Dedifferentiated amniotic fluid mesenchymal stem cell (primary cell): ENCODE measurements around the gene PALM3.

Source experiments
- DNase-seq: peaks from one replicate; pipeline ENCODE4 v3.0.0-alpha.2; 2016; ENCODE audit errors: extremely low spot score

The PALM3 gene, protein sequence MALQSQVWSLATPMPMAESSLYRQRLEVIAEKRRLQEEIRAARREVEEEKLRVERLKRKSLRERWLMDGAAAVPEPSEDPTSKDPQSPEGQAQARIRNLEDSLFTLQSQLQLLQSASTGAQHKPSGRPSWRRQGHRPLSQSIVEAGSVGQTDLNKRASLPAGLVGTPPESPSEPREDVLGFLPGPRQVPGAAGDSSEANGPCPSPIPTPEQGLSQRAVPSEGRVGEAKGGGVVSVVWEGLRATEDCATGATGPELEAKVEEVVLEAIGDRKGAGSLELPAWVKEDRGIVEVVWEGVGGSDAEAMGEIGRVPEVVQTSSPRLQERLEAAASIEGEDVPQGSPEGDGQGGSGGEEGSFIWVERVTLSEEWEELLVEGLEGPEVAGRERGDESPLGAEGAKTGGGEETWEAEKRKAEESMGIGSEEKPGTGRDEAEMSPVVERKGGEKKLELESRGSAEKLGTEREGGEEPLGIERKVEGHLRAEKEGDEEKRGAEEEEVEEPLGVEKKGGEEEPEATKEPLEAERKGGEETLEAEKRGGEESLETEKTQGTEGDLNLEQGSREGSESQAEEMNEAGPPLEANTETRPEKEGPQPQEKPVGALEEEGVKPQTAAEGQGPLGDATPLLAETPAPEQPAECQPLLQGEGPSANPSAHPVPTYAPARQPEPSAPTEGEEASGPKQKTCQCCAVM

GRCh38 chr19:14061751-14062557 is at the start of gene PALM3:
Gene PALM3, minus strand, starts transcription at chr19:14062076. Its CDS starts 96 bp downstream, at chr19:14061980.
- DNase-seq, result no peak

DNA sequence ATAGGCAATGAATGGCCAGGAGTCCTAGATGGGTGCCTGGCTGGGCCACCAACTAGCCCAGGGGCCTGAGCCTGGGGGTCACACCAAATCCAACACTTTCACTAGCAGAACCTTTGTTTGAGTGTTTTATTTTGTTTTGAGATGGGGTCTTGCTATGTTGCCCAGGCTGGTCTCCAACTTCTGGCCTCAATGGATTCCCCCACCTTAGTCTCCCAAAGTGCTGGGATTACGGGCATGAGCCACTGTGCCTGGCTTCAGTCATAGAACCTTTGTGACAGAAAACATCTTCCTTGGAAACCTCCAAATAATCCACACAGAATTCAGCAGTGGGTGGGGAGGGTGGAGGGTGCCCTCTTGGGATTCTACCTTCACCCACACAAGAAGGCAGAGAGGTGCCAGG is 49.6 kb upstream of the PALM3 start:
- no peak for DNase-seq

GRCh38 chr19:14110650-14111049 is 48.8 kb upstream of the PALM3 start:
- DNase-seq, result no peak

DNA sequence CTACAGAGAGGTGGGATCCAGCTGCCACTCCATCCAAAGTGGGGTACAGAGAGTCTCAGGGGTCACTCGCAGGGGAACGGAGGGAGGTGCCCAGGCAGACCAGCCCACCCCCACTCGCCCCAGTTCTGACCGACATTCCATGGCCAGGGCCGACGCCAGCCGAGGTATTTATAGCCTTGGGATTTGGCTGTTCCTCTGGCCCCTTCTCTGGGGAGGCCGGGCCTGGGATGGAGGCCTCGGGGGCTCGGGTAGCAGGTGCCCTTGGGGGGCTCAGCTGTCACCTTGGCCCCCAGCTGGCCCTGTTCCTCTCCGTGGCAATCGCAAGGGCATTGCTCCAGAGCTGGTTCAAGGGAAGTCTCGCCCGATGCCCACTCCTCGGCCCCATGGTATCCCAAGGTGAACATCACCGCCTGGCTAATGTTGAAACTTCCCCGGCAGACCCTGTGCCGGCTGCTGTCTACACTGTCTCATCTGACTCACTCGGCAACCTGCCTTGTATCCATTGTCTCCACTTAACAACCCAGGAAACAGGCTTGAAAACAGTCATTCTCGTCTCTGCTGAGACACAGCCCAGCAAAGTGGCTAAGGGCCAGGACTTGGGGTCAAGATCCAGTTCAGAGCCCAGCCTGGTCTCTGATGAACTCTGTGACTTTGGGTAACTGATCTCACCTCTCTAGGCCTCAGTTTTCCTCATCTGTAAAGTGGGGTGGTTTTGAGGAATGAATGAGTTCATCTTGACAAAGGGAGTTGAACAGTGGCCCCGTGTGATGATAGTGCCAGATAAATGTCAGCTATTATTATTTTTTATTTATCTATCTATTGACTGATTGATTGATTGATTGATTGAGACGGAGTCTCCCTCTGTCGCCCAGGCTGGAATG is 45.9 kb upstream of the PALM3 start:
- DNase-seq, result no peak

- no peak for DNase-seq
These were observed 45.0 kb upstream of the PALM3 start for GRCh38 chr19:14106840-14107239.

DNA sequence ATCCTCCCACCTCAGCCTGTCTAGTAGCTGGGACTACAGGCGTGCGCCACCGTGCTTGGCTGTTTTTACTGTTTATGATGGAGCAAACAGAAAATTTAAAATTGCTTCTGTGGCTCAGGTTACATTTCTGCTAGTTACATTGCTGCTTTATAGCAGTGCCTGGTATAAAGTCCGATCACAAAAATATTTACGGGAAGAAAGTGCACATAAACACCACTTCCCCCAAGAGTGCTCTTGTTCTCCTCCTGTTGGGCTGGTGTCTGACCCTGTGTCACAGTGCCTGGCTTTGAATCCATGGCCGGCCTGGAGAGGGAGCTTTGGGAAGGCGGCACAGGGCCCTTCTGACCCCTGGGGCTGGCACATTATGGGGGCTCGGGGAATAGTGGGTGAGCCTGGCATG is 43.8 kb upstream of the PALM3 start:
- no peak for DNase-seq

GRCh38 chr19:14103310-14103709 is 41.4 kb upstream of the PALM3 start:
- DNase-seq, result no peak

DNA sequence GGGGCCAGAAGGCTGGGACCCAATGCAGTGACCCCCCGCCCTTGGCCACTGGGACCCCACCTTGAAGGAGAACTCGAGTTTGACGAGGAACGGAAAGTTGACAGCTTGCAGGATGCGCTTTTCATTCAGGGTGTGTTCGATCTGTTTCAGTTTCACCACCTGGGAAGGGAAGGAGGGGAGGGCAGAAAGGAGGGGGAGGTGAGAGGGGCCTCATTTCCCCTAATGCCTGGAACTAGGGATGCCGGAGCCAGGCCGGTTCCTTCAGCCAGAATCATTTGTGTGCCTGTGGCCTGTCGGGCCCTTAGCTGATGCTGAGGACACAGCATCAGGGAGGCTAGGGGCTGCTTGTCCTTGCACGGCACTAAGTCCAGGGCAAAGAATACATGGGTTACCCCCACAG is 40.9 kb upstream of the PALM3 start:
- DNase-seq, result no peak

GRCh38 chr19:14102102-14102696 is 40.3 kb upstream of the PALM3 start:
- DNase-seq, result no peak

DNA sequence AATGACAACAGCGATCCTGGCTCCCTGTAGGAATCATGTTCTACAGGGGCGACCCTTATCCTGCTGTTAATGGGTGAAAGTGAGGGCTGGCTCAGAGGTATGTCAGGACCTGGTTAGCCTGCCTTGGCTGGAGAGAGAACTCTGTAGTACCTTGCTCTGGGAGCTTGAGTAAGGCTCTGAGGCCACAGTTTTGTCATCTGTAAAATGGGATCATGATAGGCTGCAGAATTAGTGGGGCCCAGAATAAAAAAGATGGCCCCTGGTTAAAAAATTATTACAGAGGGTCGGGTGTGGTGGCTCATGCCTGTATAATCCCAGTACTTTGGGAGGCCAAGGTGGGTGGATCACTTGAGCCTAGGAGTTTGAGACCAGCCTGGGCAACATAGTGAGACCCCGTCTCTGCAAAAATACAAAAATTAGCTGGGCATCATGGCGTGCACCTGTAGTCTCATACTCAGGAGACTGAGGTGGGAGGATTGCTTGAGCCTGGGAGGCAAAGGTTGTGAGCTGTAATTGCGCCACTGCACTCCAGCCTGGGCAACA is 39.2 kb upstream of the PALM3 start:
- DNase-seq, result no peak

- no peak for DNase-seq
These were observed 35.8 kb upstream of the PALM3 start for GRCh38 chr19:14097532-14098151.

DNA sequence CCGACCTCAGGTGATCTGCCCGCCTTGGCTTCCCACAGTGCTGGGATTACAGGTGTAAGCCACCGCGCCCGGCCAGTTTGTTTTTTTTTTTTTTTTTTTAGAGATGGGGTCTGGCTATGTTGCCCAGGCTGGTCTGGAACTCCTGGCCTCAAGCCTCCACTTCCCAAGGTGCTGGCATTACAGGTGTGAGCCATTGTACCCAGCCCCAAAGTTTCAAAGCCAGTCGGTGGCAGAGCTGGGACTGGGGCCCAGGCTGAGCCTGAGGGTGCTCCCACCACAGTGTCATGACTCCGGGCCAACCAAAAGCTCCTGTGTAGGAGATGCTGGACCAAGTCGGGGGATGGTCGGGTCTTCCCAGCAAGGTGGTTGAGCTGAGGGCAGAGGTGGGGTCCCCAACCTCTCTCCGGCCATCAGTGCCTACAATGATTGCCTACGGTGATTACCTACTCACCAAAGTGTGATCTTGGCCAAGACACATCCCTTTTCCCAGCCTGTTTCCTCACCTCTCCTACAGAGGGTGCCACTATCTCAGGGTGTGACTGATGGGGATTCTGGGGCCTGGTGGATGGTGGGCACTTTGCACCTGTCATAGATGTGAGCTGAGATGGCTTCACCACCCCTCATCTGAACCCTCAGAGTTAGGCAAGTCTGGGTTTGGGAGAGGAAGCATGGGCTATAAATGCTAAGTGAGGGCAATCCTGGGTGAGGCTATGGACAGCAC is 34.6 kb upstream of the PALM3 start:
- no peak for DNase-seq

- DNase-seq, result no peak
These were observed 33.0 kb upstream of the PALM3 start for GRCh38 chr19:14094854-14095253.

- no peak for DNase-seq
These were observed 31.4 kb upstream of the PALM3 start for GRCh38 chr19:14093117-14093823.

GRCh38 chr19:14091813-14092462 is 30.1 kb upstream of the PALM3 start:
- no peak for DNase-seq

DNA sequence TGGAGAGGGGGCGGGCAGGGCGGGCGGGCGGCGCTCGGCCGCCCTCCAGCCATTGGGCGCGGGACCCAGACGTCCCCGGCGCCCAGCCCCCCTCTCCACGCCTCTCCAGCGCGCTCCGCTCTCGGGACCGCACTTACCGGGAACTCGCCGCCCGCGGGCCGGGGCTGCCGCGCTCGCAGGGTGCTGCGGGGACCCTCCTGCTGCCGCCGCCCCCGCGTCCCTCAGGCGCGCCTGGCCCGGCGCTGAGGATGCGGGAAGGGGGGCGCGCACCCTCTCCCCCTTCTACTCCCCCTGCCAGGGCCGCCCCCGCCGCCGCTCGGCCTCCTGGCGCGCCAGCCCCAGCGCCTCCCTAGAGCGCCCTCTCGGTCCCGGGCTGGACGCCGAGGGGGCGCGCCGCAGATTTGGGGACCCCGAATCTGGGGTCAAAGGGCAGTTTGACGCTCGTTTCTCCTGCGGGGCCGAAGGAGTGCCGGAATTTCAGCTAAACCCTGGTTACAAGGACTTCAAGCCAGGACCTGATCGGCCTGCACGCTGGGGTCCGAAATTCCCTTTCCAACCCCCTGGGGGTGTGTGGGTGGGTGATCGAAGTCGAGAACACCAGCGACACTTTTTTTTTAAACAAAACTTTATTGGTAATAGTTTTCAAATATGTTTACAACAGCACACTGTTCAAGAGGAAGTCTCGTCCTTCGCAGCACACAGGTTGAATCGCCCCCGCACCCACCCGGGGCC is 29.4 kb upstream of the PALM3 start:
- DNase-seq, result peak; percentile 19

DNA sequence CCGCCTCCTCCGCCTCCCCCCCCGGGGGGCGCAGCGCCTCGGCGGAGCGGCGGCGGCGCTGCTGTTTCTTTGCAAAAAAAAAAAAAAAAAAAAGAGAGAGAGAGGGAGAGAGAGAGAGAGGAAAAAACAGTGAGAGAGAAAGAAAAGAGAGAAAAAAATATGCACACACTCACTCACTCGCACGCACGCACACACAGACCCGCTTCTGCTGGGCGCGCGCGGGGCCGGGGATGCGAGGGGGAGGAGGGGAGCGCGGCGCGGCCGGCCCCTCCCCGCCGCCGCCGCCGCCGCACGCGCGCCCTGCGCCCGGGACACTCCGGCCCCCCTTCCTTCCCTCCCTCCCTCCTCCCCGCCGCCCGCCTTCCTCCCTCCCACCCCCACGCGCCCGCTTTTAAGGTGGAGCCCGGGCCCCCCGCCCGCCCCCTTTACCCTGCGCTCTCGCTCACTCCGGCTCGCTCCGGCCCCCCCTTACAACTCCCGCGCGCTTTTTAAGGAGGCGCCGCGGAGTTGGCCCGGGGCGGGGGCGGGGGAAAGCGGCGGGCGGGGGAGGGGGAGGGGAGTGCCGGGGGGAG is 28.7 kb upstream of the PALM3 start, which contains the start of gene SAMD1:
Gene SAMD1, minus strand, starts transcription at position 243 of the 572 bp plus-strand sequence.
- peak; percentile 74 for DNase-seq
